Epithelial cell of proximal tubule (primary cell): Measurements from ENCODE around the gene CA11. TPM values are rescaled to one million over a fixed set of nuclear protein-coding genes. Genes with fewer than 3 reads are reported as not detected.

Experiments used
- DNase-seq: peaks from one replicate; pipeline ENCODE4 v3.0.0-alpha.2; 2011; ENCODE audit warnings: low read depth
- H3K4me3 ChIP-seq: 2 replicates; pipeline ENCODE4 v1.5.1; 2011; ENCODE audit warnings: low read depth, mild to moderate bottlenecking, low read length
- CTCF ChIP-seq: conservative IDR thresholded peaks from 2 replicates; pipeline ENCODE4 v1.5.1; 2012; ENCODE audit warnings: low read depth, mild to moderate bottlenecking, low read length
- total RNA-seq: library from RNA; depleted of rRNA; stranded (reverse); fragments of >200 nt; gene quantifications from 2 replicates; pipeline ENCODE4 v1.2.3, GENCODE V29; 2015

The CA11 gene
- total RNA-seq, 1 donor from 2014 or later: 6.6 TPM

GRCh38 chr19:48639483-48640375 is 6.3 kb downstream of the CA11 start:
- no peak for TF ChIP-seq CTCF
- H3K4me3 ChIP-seq: no peak overlapping the region
- no peak for DNase-seq

GRCh38 chr19:48638831-48639381 is 7.1 kb downstream of the CA11 start:
- no peak overlapping the region for H3K4me3 ChIP-seq
- DNase-seq: no peak
- TF ChIP-seq CTCF: no peak

GRCh38 chr19:48637948-48638830 is 7.8 kb downstream of the CA11 start:
- peak; percentile 83 for DNase-seq
- H3K4me3 ChIP-seq: peak overlapping the region; percentile 79
- TF ChIP-seq CTCF: peak; percentile 12

- peak; percentile 83 for DNase-seq
- TF ChIP-seq CTCF: no peak
- peak overlapping the region; percentile 79 for H3K4me3 ChIP-seq
These were observed 8.5 kb downstream of the CA11 start for GRCh38 chr19:48637449-48637947.

- TF ChIP-seq CTCF: peak; percentile 25
- no peak for DNase-seq
- H3K4me3 ChIP-seq: peak within 1 kb of the TSS; percentile 79
These were observed 9.0 kb downstream of the CA11 start, which contains the start of gene DBP for GRCh38 chr19:48636859-48637448. Gene DBP (minus strand): TSS chr19:48637379. CDS start chr19:48636994, 385 bp downstream.
